Measurements from ENCODE around the gene MPO. TPM values are rescaled to one million over a fixed set of nuclear protein-coding genes. Genes with fewer than 3 reads are reported as not detected.

The MPO gene
- polyA plus RNA-seq, 2 of the 4 experiments (the other 2 are of a cell fraction), result not detected

- FAIRE-seq (no peak), ATAC-seq (no peak)
- CTCF ChIA-PET, result interaction anchor here (1.1 kb wide), 1 partner anchor 201 kb away, joined by 3 read pairs; no protein-coding TSS in a partner anchor
These were observed 35.2 kb downstream of the MPO start for GRCh38 chr17:58245428-58246103.

GRCh38 chr17:58244963-58245362 is 35.8 kb downstream of the MPO start:
- no peak overlapping the region for H3K4me3 ChIP-seq
- POLR2A ChIA-PET, result no interaction called here
- TF ChIP-seq MAFK (IDR thresholded peaks at IDR 0.05; ENCODE audit: partially characterized antibody), result no peak
- no peak for TF ChIP-seq BCL3 (IDR thresholded peaks at IDR 0.05)
- TF ChIP-seq HEYL (CRISPR knock-in tag; IDR thresholded peaks at IDR 0.05), result no peak
- no peak for TF ChIP-seq HDAC2 (IDR thresholded peaks at IDR 0.05)
- no peak for TF ChIP-seq HOXB13 (CRISPR knock-in tag; IDR thresholded peaks at IDR 0.05; ENCODE audit: low read depth)
- TF ChIP-seq ZFP36 (IDR thresholded peaks at IDR 0.05; ENCODE audit: borderline replicate concordance, partially characterized antibody), result no peak
- TF ChIP-seq MAX (IDR thresholded peaks at IDR 0.05), result no peak
- H3K4me1 ChIP-seq, result peaks cover 8% of the 10 kb centered on the region
- 30% methylated on average over 6 of the region's 6 CpGs for WGBS (ENCODE audit: missing lambda C conversion rate)
- no peak for ATAC-seq
- CTCF ChIA-PET, result no interaction called here
- H3K4me2 ChIP-seq, result no peak overlapping the region
- H3K9me3 ChIP-seq, result no peaks in the 10 kb centered on the region
- no peak for FAIRE-seq
- DNase-seq (ENCODE audit: low read depth in 1 of 2, low spot score in 1 of 2), result no peak
- H3K27ac ChIP-seq, result no peak overlapping the region

More at GRCh38 chr17:58245428-58246103, 35.2 kb downstream of the MPO start:
- Histone ChIP-seq H3K9me3 (0 out of 3 replicates have a peak, but pooled peaks cover 4% of the 10 kb centered on the region), H3K4me1 (peaks cover 8% of the 10 kb centered on the region), H3K4me2 (no peak overlapping the region), H3K4me3 (no peak overlapping the region), H3K27ac (no peak overlapping the region)
- POLR2A ChIA-PET, result no interaction called here
- TF ChIP-seq CBX8 (IDR thresholded peaks at IDR 0.05) (no peak), TP53 (CRISPR knock-in tag; IDR thresholded peaks at IDR 0.05) (no peak), MYC (IDR thresholded peaks at IDR 0.05; ENCODE audit: borderline replicate concordance, low read length) (no peak), ZSCAN20 (CRISPR knock-in tag; IDR thresholded peaks at IDR 0.05) (no peak), HOXA7 (CRISPR knock-in tag; IDR thresholded peaks at IDR 0.05) (no peak), RARB (CRISPR knock-in tag; IDR thresholded peaks at IDR 0.05) (no peak)
- TF ChIP-seq, protein P1, sequence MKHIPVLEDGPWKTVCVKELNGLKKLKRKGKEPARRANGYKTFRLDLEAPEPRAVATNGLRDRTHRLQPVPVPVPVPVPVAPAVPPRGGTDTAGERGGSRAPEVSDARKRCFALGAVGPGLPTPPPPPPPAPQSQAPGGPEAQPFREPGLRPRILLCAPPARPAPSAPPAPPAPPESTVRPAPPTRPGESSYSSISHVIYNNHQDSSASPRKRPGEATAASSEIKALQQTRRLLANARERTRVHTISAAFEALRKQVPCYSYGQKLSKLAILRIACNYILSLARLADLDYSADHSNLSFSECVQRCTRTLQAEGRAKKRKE (CRISPR knock-in tag; IDR thresholded peaks at IDR 0.05; ENCODE audit: low read depth), result no peak
- TF ChIP-seq, protein P2, sequence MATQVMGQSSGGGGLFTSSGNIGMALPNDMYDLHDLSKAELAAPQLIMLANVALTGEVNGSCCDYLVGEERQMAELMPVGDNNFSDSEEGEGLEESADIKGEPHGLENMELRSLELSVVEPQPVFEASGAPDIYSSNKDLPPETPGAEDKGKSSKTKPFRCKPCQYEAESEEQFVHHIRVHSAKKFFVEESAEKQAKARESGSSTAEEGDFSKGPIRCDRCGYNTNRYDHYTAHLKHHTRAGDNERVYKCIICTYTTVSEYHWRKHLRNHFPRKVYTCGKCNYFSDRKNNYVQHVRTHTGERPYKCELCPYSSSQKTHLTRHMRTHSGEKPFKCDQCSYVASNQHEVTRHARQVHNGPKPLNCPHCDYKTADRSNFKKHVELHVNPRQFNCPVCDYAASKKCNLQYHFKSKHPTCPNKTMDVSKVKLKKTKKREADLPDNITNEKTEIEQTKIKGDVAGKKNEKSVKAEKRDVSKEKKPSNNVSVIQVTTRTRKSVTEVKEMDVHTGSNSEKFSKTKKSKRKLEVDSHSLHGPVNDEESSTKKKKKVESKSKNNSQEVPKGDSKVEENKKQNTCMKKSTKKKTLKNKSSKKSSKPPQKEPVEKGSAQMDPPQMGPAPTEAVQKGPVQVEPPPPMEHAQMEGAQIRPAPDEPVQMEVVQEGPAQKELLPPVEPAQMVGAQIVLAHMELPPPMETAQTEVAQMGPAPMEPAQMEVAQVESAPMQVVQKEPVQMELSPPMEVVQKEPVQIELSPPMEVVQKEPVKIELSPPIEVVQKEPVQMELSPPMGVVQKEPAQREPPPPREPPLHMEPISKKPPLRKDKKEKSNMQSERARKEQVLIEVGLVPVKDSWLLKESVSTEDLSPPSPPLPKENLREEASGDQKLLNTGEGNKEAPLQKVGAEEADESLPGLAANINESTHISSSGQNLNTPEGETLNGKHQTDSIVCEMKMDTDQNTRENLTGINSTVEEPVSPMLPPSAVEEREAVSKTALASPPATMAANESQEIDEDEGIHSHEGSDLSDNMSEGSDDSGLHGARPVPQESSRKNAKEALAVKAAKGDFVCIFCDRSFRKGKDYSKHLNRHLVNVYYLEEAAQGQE (IDR thresholded peaks at IDR 0.05), result no peak
- 44% methylated on average over 10 of the region's 10 CpGs for WGBS (ENCODE audit: missing lambda C conversion rate)
- no peak for DNase-seq (ENCODE audit: low read depth in 1 of 2, low spot score in 1 of 2)

GRCh38 chr17:58242171-58242784 is 38.5 kb downstream of the MPO start:
- no peak for TF ChIP-seq MYC (IDR thresholded peaks at IDR 0.05; ENCODE audit: borderline replicate concordance, low read length)
- CTCF ChIA-PET, result interaction anchor here (0.8 to 2.4 kb wide), 7 partner anchors 8 to 206 kb away, joined by 3 to 11 read pairs (median 3); partner anchors contain the start of gene RNF43
- no peak overlapping the region for H3K27ac ChIP-seq
- POLR2A ChIA-PET, result no interaction called here
- no peaks in the 10 kb centered on the region for H3K9me3 ChIP-seq
- DNase-seq (ENCODE audit: low read depth in 1 of 2, low spot score in 1 of 2), result no peak
- no peaks in the 10 kb centered on the region for H3K4me1 ChIP-seq
- no peak for ATAC-seq
- WGBS (ENCODE audit: missing lambda C conversion rate), result 0% methylated on average over 4 of the region's 4 CpGs
- H3K4me3 ChIP-seq, result no peak overlapping the region
- H3K4me2 ChIP-seq, result no peak overlapping the region
- no peak for FAIRE-seq

Data from A549 (cell line).